Sigmoid colon (tissue), 7 donors: ENCODE measurements around the gene NOTCH3. TPM values are rescaled to one million over a fixed set of nuclear protein-coding genes. Genes with fewer than 3 reads are reported as not detected.

Experiments
- DNase-seq: peaks from one replicate; pipeline ENCODE4 v3.0.0-alpha.2; 2019
- H3K27ac ChIP-seq, 4 donors: fragments of 200-600 bp; sonication (generic); one replicate each; pipeline ENCODE4 v1.5.1; 2016 to 2019; ENCODE audit warnings: mild to moderate bottlenecking in 1 of 4
- H3K27me3 ChIP-seq, 3 donors: fragments of 200-600 bp; sonication (generic); one replicate each; pipeline ENCODE4 v1.5.1; 2019; ENCODE audit warnings: mild to moderate bottlenecking in 1 of 3
- H3K36me3 ChIP-seq, 4 donors: fragments of 200-600 bp; sonication (generic); one replicate each; pipeline ENCODE4 v1.5.1; 2016 to 2019
- H3K4me1 ChIP-seq, 4 donors: fragments of 200-600 bp; sonication (generic); one replicate each; pipeline ENCODE4 v1.5.1; 2017 to 2019
- H3K4me3 ChIP-seq, 4 donors: fragments of 200-600 bp; sonication (generic); one replicate each; pipeline ENCODE4 v1.5.1; 2017 to 2019; ENCODE audit warnings: mild to moderate bottlenecking in 2 of 4, moderate library complexity in 1 of 4
- H3K9me3 ChIP-seq, 4 donors: fragments of 200-600 bp in 3 of 4; sonication (generic) in 3 of 4; one replicate each; pipeline versions ENCODE4 v1.5.1 to v1.6.1; 2013 to 2019
- EP300 ChIP-seq, 4 donors: sonication (generic); formaldehyde crosslinking; IDR thresholded peaks; one replicate each; pipeline ENCODE4 v1.6.1; 2017; ENCODE audit warnings: antibody characterized with exemption in 4 of 4
- POLR2A ChIP-seq, 2 donors: fragments of 450-650 bp; IDR thresholded peaks; one replicate each; pipeline ENCODE4 v1.6.1; 2016; ENCODE audit warnings: antibody characterized with exemption in 2 of 2, mild to moderate bottlenecking in 2 of 2, moderate library complexity in 2 of 2
- POLR2AphosphoS5 ChIP-seq, 4 donors: sonication (generic); formaldehyde crosslinking; IDR thresholded peaks; one replicate each; pipeline ENCODE4 v1.6.1; 2017; ENCODE audit warnings: antibody characterized with exemption in 4 of 4
- WGBS, 2 donors: extraction: QIAGEN DNeasy Blood & Tissue Kit; methylation state at CpG; one replicate each; pipeline ENCODE4 v1.1.7; 2013; 5-methylcytosine and 5-hydroxymethylcytosine counted together
- intact Hi-C: fragments of 100-400 bp; cut with DNase I; formaldehyde crosslinking; loops from one replicate; pipeline ENCODE4 v1.15.1; 2023
- polyA plus RNA-seq, 3 donors: library from polyadenylated mRNA; stranded (reverse); fragments of 200-250 nt; gene quantifications; one replicate each; pipeline ENCODE4 v1.2.3, GENCODE V29; 2013
- total RNA-seq, 4 donors: library from RNA; depleted of rRNA; stranded (reverse); fragments of >200 nt; gene quantifications; one replicate each; pipeline ENCODE4 v1.1.0, GENCODE V29; 2016
- TF ChIP-seq, protein P1 (sequence below), 4 experiments: fragments of 450-650 bp in 3 of 4; fragments of 200-600 bp in 1 of 4; IDR thresholded peaks; one replicate each; pipeline ENCODE4 v1.5.1; 2016 to 2019; ENCODE audit warnings: antibody characterized with exemption in 4 of 4, mild to moderate bottlenecking in 3 of 4, moderate library complexity in 2 of 4
- donor health status: healthy with polysubstance abuse.
- donor health status: Bipolar disorder and iron deficiency.
- donor health status: healthy.

Gene NOTCH3
- total and polyA plus RNA-seq, 7 donors = under 0.01 to 15.0 (median 3.9) TPM

DNA sequence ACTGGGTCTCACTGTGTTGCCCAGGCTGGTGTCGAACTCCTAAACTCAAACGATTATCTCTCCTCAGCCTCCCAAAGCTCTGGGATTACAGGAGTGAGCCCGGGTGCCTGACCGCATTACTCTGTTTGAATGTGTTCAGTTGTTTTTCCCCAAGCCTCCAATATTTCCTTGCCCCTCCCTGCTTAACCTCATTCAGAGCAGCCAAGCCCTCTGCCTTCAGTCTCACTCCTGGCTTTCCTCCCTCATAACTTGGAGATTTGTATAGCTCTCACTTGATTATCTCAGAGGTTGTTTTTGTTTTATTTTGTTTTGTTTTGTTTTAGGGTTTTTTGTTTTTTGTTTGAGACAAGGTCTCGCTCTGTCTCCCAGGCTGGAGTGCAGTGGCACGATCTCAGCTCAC lies 20.0 kb upstream of the NOTCH3 start:
- no peaks in the 10 kb centered on the region for H3K9me3 ChIP-seq
- peaks cover 0 to 14% (median 10%) of the 10 kb centered on the region in 4 donors for H3K4me1 ChIP-seq
- 60 to 76% methylated on average over 6 of the region's 6 CpGs for WGBS, 2 donors
- no peak overlapping the region for H3K4me3 ChIP-seq
- H3K27ac ChIP-seq = peak overlapping the region in 1 of 4 donors; percentile 3
- TF ChIP-seq EP300 (IDR thresholded peaks at IDR 0.05) (no peak), POLR2AphosphoS5 (IDR thresholded peaks at IDR 0.05) (no peak), POLR2A (IDR thresholded peaks at IDR 0.05) (no peak)
- TF ChIP-seq, protein P1, sequence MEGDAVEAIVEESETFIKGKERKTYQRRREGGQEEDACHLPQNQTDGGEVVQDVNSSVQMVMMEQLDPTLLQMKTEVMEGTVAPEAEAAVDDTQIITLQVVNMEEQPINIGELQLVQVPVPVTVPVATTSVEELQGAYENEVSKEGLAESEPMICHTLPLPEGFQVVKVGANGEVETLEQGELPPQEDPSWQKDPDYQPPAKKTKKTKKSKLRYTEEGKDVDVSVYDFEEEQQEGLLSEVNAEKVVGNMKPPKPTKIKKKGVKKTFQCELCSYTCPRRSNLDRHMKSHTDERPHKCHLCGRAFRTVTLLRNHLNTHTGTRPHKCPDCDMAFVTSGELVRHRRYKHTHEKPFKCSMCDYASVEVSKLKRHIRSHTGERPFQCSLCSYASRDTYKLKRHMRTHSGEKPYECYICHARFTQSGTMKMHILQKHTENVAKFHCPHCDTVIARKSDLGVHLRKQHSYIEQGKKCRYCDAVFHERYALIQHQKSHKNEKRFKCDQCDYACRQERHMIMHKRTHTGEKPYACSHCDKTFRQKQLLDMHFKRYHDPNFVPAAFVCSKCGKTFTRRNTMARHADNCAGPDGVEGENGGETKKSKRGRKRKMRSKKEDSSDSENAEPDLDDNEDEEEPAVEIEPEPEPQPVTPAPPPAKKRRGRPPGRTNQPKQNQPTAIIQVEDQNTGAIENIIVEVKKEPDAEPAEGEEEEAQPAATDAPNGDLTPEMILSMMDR (IDR thresholded peaks at IDR 0.05) = no peak
- intact Hi-C loops = no loop called here
- no peaks in the 10 kb centered on the region for H3K27me3 ChIP-seq
- no peaks in the 10 kb centered on the region for H3K36me3 ChIP-seq
- DNase-seq = no peak

DNA sequence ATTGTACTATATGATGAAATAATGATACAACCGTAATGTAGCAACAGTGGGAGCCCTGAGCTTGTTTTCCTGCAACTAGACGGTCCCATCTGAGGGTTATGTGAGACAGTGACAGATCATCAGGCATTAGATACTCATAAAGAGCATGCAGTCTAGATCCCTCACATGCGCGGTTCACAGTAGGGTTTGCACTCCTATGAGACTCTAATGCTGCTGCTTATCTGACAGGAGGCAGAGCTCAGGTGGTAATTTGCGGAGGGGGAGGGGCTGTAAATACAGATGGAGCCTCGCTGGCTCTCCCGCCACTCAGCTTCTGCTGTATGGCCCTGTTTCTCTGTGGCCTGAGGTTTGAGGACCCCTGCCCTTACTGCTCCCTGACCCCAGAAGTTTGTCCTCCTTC lies 17.7 kb upstream of the NOTCH3 start:
- no peak overlapping the region for H3K4me3 ChIP-seq
- H3K9me3 ChIP-seq = no peaks in the 10 kb centered on the region
- no peaks in the 10 kb centered on the region for H3K27me3 ChIP-seq
- 80 to 84% methylated on average over 7 of the region's 7 CpGs for WGBS, 2 donors
- no peak for DNase-seq
- H3K36me3 ChIP-seq = no peaks in the 10 kb centered on the region
- H3K27ac ChIP-seq = no peak overlapping the region
- TF ChIP-seq POLR2A (IDR thresholded peaks at IDR 0.05) (no peak), EP300 (IDR thresholded peaks at IDR 0.05) (no peak), POLR2AphosphoS5 (IDR thresholded peaks at IDR 0.05) (no peak)
- TF ChIP-seq, protein P1 (IDR thresholded peaks at IDR 0.05) = no peak
- H3K4me1 ChIP-seq = peaks cover 0 to 8% (median 7%) of the 10 kb centered on the region in 4 donors
- intact Hi-C loops = no loop called here

DNA sequence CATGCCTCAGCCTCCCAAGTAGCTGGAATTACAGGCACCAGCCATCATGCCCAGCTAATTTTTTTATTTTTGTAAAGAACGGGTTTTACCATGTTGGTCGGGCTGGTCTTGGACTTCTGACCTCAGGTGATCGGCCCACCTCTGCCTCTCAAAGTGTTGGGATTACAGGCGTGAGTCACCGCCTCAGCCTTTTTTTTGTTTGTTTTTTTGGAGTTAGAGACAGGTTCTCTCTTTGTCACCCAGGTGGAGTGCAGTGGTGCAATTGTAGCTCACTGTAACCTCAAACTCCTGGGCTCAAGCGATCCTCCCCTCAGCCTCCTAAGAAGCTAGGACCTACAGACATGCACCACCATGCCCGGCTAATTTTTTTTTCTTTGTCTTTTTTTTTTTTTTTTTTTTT lies 15.6 kb upstream of the NOTCH3 start:
- H3K27me3 ChIP-seq = no peaks in the 10 kb centered on the region
- H3K9me3 ChIP-seq = no peaks in the 10 kb centered on the region
- H3K27ac ChIP-seq = no peak overlapping the region
- no peaks in the 10 kb centered on the region for H3K36me3 ChIP-seq
- no peak overlapping the region for H3K4me3 ChIP-seq
- no peaks in the 10 kb centered on the region for H3K4me1 ChIP-seq
- DNase-seq = no peak
- intact Hi-C loops = no loop called here
- TF ChIP-seq POLR2A (IDR thresholded peaks at IDR 0.05) (no peak), EP300 (IDR thresholded peaks at IDR 0.05) (no peak), POLR2AphosphoS5 (IDR thresholded peaks at IDR 0.05) (no peak)
- TF ChIP-seq, protein P1 (IDR thresholded peaks at IDR 0.05) = no peak
- 27 to 82% methylated on average over 7 of the region's 7 CpGs for WGBS, 2 donors

DNA sequence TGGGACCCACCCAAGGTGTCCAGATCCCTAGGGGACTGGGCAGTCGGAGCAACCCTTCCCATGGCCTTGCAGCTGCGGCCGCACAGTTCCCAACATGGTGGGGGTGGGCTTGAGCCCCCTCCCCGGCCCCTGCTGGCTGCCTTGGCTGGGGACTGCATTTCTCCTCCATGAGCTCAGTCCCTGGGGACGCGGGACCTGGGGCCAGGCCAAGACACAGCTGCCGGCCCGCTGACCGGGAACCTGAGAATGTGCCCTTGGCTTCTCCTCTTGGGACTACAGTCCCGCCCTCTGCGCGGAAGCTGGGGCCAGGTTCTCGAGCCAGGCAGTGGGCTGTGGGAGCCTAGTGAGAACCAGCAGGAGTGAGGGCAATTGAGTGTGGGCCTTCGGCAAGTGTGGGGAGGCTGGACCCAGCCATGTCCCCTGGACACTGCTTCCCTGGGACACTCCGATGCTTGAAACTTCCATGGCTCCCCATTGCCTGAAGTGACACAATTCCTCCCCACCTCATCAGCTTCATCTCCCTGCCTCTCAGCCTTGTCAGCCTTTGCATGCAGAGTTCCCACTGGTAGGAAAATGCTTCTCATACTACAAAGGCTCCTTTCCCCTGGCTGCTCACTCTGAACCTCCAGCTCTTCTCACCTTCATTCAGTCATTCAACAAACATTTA lies 13.1 kb upstream of the NOTCH3 start:
- Histone ChIP-seq H3K4me1 (no peaks in the 10 kb centered on the region), H3K27me3 (no peaks in the 10 kb centered on the region), H3K4me3 (no peak overlapping the region), H3K27ac (no peak overlapping the region), H3K36me3 (no peaks in the 10 kb centered on the region), H3K9me3 (no peaks in the 10 kb centered on the region)
- DNase-seq = no peak
- 74 to 76% methylated on average over 15 of the region's 15 CpGs for WGBS, 2 donors
- intact Hi-C loops = no loop called here
- no peak for TF ChIP-seq POLR2A (IDR thresholded peaks at IDR 0.05)
- TF ChIP-seq POLR2AphosphoS5 (IDR thresholded peaks at IDR 0.05) = no peak
- no peak for TF ChIP-seq EP300 (IDR thresholded peaks at IDR 0.05)
- TF ChIP-seq, protein P1 (IDR thresholded peaks at IDR 0.05) = no peak

DNA sequence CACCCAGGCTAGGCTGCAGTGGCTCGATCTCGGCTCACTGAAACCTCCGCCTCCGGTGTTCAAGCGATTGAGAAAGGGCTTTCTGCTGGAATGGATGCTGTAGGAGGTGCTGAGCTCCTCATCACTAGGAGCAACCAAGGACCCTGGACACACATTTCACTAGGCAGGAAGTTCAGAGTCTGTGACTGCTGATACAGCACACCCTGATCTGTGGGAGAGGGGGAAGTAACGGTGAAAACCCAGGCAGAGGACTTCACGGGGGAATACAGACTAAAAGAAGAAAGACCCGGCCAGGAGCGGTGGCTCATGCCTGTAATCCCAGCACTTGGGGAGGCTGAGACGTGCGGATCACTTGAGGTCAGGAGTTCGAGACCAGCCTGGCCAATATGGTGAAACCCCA lies 11.9 kb upstream of the NOTCH3 start:
- WGBS, 2 donors = 91 to 94% methylated on average over 12 of the region's 12 CpGs
- Histone ChIP-seq H3K27ac (no peak overlapping the region), H3K9me3 (no peaks in the 10 kb centered on the region), H3K36me3 (no peaks in the 10 kb centered on the region), H3K4me3 (no peak overlapping the region), H3K4me1 (no peaks in the 10 kb centered on the region), H3K27me3 (no peaks in the 10 kb centered on the region)
- intact Hi-C loops = no loop called here
- TF ChIP-seq POLR2A (IDR thresholded peaks at IDR 0.05) (no peak), POLR2AphosphoS5 (IDR thresholded peaks at IDR 0.05) (no peak), EP300 (IDR thresholded peaks at IDR 0.05) (no peak)
- TF ChIP-seq, protein P1 (IDR thresholded peaks at IDR 0.05) = no peak
- no peak for DNase-seq
